Activated T-cell treated with anti-CD3 and anti-CD28 coated beads, Interleukin-2, amount 50 U/mL, for 24 hours (primary cell): ENCODE results near the gene FBLN2.

Source experiments
- DNase-seq: peaks from one replicate; pipeline ENCODE4 v3.0.0-alpha.2; 2020
- H3K27ac Mint-ChIP-seq: 2 replicates; pipeline ENCODE4 v1.8.0; 2020; ENCODE audit warnings: mild to moderate bottlenecking, mixed read lengths
- H3K27me3 Mint-ChIP-seq: 2 replicates; pipeline ENCODE4 v1.8.0; 2020; ENCODE audit warnings: mixed read lengths
- H3K36me3 Mint-ChIP-seq: 2 replicates; pipeline ENCODE4 v1.8.0; 2020; ENCODE audit warnings: low read depth, mixed read lengths
- H3K4me1 Mint-ChIP-seq: 2 replicates; pipeline ENCODE4 v1.8.0; 2020; ENCODE audit warnings: low read depth, mixed read lengths
- H3K4me3 Mint-ChIP-seq: 2 replicates; pipeline ENCODE4 v1.8.0; 2020; ENCODE audit warnings: mild to moderate bottlenecking, moderate library complexity, mixed read lengths
- H3K9me3 Mint-ChIP-seq: 2 replicates; pipeline ENCODE4 v1.8.0; 2020; ENCODE audit warnings: mixed read lengths

Gene FBLN2

DNA sequence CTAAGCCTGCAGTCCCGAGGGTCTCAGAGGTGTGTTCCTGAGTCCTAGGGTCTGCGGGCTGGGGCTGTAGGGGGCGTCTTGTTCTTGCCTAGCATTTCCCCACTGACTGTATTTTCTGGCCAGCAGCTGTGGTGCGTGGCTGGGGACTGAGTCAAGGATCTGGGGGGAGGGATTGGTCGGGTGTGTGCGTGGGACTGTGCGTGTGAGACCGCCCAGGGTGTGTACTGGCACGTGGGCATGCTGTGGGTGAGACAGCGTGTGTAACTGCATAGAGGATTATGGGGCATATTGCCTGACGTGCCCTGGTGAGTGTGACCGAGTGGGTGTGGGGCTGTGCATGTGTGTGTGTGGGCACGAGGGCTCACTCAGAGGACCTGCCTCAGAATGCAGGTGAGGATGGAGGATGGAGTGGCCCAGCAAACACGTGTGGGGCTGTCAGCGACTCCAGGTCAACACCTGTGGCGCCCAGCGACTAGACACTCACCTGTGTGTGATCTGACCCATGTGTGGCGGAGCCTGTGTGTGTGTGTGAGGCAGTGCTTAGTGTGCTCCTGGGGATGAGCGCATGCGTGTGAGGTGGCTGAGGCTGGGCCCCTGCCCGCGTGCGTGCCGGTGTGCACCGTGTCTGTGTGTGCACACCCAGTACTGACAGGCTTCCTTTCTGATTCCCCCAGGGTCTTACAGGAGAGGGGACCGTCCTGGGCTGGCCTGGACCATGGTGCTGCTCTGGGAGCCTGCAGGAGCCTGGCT lies 20.9 kb downstream of the FBLN2 start:
- H3K27ac Mint-ChIP-seq = no peak overlapping the region
- H3K4me3 Mint-ChIP-seq = no peak overlapping the region
- H3K9me3 Mint-ChIP-seq = no peaks in the 10 kb centered on the region
- H3K4me1 Mint-ChIP-seq = peaks cover 3% of the 10 kb centered on the region
- no peaks in the 10 kb centered on the region for H3K27me3 Mint-ChIP-seq
- DNase-seq = no peak
- H3K36me3 Mint-ChIP-seq = no peaks in the 10 kb centered on the region

- DNase-seq = no peak
- Mint-ChIP-seq H3K9me3 (no peaks in the 10 kb centered on the region), H3K36me3 (no peaks in the 10 kb centered on the region), H3K4me1 (peaks cover 10% of the 10 kb centered on the region), H3K4me3 (no peak overlapping the region), H3K27ac (no peak overlapping the region), H3K27me3 (no peaks in the 10 kb centered on the region)
These were observed 21.7 kb downstream of the FBLN2 start for GRCh38 chr3:13570391-13571194.

DNA sequence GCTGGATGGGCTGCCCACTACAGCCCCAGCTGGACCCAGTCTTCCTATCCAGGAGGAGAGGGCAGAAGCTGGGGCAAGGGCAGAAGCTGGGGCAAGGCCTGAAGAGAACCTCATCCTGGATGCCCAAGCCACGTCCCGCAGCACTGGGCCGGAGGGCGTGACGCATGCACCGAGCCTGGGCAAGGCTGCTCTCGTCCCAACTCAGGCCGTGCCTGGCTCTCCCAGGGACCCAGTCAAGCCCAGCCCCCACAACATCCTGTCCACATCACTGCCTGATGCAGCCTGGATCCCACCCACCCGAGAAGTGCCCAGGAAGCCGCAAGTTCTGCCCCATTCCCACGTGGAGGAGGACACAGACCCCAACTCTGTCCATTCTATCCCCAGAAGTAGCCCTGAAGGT lies 22.3 kb downstream of the FBLN2 start:
- DNase-seq = no peak
- Mint-ChIP-seq H3K27ac (no peak overlapping the region), H3K9me3 (no peaks in the 10 kb centered on the region), H3K4me3 (no peak overlapping the region), H3K36me3 (no peaks in the 10 kb centered on the region), H3K4me1 (peaks cover 12% of the 10 kb centered on the region), H3K27me3 (no peaks in the 10 kb centered on the region)

GRCh38 chr3:13571831-13572750 lies 23.2 kb downstream of the FBLN2 start:
- no peak for DNase-seq
- Mint-ChIP-seq H3K27ac (no peak overlapping the region), H3K4me1 (peaks cover 12% of the 10 kb centered on the region), H3K4me3 (no peak overlapping the region), H3K9me3 (no peaks in the 10 kb centered on the region), H3K36me3 (no peaks in the 10 kb centered on the region), H3K27me3 (no peaks in the 10 kb centered on the region)

DNA sequence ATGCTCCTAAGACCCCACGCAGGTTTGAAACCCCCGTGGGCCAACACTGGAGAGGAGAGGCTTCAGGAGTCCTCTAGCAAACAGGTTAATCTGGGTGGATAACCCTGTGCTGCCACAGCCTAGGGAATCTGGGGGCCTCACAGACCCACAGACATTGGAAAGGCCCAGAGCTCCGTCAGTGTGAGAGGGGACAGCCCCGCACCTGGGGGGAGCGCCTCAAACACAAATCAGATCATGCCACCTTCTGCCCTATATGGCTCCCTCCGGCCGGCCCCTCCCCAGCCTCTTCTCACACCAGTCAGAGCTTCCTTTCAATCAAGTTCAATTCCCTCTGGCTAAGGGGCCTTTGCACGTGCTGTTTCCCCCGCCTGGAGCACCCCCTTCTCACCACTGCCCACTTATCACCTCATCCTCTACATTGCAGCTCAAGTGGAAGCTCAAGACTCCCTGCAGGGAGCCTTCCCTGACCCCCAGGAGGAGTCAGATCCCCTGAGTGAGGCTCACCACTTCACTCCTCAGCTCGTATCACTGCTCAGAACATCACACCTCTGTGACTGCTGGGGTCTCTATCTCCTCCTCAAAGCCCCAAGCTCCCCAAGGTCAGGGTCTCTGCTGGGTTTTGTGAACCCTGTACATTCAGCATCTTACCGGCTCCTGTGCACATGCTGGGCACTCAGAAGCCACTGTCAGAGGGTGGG lies 24.1 kb downstream of the FBLN2 start:
- H3K4me1 Mint-ChIP-seq = peaks cover 12% of the 10 kb centered on the region
- H3K9me3 Mint-ChIP-seq = no peaks in the 10 kb centered on the region
- no peak for DNase-seq
- H3K4me3 Mint-ChIP-seq = no peak overlapping the region
- H3K36me3 Mint-ChIP-seq = no peaks in the 10 kb centered on the region
- H3K27ac Mint-ChIP-seq = no peak overlapping the region
- H3K27me3 Mint-ChIP-seq = no peaks in the 10 kb centered on the region

DNA sequence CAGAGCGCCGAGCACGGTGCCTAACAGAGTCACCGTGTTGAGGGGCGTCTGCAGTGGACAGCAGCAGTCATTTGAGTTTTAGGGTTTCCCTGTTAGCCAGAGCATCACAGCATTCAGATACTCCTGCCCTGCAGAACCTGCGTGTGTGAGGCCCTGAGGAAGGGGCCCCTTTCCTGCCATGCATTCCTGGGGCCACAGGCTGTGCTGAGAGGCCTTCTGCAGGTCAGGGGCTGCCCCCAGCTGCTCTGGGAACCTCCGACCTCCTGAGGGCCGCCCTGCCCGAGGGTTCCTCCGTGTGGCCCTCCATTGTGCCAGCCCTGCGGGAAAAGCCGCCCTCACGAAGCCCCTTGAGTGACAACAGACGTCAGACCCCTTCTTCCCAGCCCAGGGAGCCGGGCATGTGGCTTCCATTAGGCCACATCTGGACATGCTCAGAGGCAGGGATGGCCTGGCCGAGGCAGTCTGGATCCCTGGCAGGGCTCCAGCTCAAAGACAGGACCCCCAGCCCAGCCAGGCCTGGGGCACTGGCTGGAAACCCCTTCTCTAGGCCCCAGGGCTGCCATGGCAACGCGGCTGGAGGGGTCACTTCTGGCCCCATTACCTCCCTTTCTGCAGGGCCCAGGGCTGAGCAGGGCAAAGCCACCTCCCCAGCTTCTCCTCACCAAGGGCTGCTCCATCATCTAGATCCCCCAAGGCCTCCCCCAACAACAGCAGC lies 25.3 kb downstream of the FBLN2 start:
- Mint-ChIP-seq H3K27ac (peak overlapping the region; percentile 59), H3K27me3 (no peaks in the 10 kb centered on the region), H3K36me3 (no peaks in the 10 kb centered on the region), H3K4me3 (no peak overlapping the region), H3K9me3 (no peaks in the 10 kb centered on the region), H3K4me1 (peaks cover 12% of the 10 kb centered on the region)
- DNase-seq = no peak

DNA sequence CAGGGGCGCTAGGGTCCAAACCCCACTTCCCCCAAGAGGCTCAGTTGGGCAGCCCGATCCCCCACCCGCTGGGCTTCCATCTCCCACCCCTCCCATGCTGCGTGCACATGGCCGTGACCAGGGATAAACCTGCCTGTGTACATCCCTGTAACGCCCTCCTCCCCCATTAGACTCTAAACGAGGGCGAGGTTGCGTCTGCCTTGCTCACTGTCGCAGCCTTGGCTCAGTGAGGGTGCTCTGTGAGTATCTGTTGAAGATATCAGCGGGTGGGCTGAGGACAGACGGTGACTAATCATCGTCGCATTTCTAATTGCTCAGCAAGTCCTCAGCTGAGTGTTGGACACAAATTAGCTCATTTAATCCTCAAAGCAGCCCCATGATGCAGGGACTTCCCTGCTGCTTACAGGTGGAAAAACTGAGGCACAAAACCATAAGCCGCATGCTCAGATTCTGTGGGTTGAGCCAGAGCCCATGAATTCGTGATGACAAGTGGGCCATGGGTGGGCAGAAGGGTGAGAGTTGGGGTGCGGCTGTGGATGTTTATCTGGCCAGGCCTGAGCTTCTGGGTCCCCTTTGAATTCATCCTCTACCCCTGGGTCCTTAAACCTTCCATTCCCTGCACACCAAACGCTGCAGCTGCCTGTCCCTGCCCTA lies 26.0 kb downstream of the FBLN2 start:
- Mint-ChIP-seq H3K27me3 (no peaks in the 10 kb centered on the region), H3K27ac (peak overlapping the region; percentile 59)
- DNase-seq = no peak

DNA sequence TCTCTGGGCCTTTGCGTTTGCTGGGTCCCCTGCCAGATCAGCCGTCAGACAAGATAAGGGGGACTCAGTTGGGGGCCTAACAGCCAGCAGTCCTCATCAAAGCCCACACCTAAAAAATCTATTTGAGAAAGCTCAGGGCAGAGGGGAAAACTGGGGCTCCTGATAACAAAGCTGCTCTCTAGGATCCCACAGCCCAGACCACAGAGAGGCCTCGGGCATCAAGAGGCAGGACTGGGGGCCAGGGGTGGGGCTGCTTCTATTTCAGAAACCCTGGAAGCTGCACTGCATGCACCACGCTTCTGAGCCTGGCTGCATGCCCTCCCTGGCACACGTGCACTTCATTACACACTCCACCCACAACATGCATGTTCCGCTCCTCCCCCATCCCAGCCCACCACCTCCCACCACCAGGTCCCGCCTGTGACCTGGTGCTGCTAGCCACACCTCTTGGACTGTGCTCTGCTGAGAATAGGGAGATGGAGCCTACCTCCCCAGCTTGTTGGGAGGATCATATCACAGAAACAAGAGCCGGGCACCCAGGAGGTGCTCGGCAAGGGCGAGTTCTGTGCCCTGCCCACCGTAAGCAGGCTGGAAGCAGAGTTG lies 26.6 kb downstream of the FBLN2 start:
- no peak overlapping the region for H3K4me3 Mint-ChIP-seq
- no peak for DNase-seq
- H3K9me3 Mint-ChIP-seq = no peaks in the 10 kb centered on the region
- H3K36me3 Mint-ChIP-seq = no peaks in the 10 kb centered on the region
- peak overlapping the region; percentile 47 for H3K27ac Mint-ChIP-seq
- H3K4me1 Mint-ChIP-seq = peaks cover 12% of the 10 kb centered on the region
- no peaks in the 10 kb centered on the region for H3K27me3 Mint-ChIP-seq

More for the DNA sequence above, 26.0 kb downstream of the FBLN2 start:
- no peaks in the 10 kb centered on the region for H3K36me3 Mint-ChIP-seq
- no peaks in the 10 kb centered on the region for H3K9me3 Mint-ChIP-seq
- peaks cover 12% of the 10 kb centered on the region for H3K4me1 Mint-ChIP-seq
- H3K4me3 Mint-ChIP-seq = no peak overlapping the region

- no peak for DNase-seq
- no peaks in the 10 kb centered on the region for H3K9me3 Mint-ChIP-seq
These were observed 28.5 kb downstream of the FBLN2 start for GRCh38 chr3:13577181-13578121.

GRCh38 chr3:13578251-13578650 lies 29.3 kb downstream of the FBLN2 start:
- no peak overlapping the region for H3K4me3 Mint-ChIP-seq
- H3K9me3 Mint-ChIP-seq = no peaks in the 10 kb centered on the region
- DNase-seq = no peak
- no peak overlapping the region for H3K27ac Mint-ChIP-seq
- H3K27me3 Mint-ChIP-seq = no peaks in the 10 kb centered on the region
- no peaks in the 10 kb centered on the region for H3K36me3 Mint-ChIP-seq
- H3K4me1 Mint-ChIP-seq = peaks cover 12% of the 10 kb centered on the region

More at GRCh38 chr3:13577181-13578121, 28.5 kb downstream of the FBLN2 start:
- H3K36me3 Mint-ChIP-seq = no peaks in the 10 kb centered on the region
- no peaks in the 10 kb centered on the region for H3K27me3 Mint-ChIP-seq
- H3K27ac Mint-ChIP-seq = no peak overlapping the region
- H3K4me3 Mint-ChIP-seq = no peak overlapping the region
- peaks cover 12% of the 10 kb centered on the region for H3K4me1 Mint-ChIP-seq

DNA sequence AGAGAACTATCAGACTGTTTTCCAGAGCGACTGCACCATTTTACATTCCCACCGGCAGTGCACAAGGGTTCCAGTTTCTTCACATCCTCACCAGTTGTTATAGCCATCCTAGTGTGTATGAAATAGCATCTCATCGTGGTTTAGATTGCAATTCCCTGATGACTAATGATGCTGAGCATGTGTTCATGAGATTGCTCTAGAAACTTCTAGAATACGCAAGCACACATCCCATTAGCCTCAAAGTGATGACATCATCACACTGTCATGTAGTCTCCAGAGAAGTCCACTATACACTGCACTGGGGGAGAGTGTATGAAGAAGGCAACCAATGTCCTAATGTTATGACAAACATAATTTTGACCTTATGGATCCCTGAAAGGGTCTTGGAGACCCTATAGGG lies 30.1 kb downstream of the FBLN2 start:
- H3K27me3 Mint-ChIP-seq = no peaks in the 10 kb centered on the region
- no peak overlapping the region for H3K27ac Mint-ChIP-seq
- no peak for DNase-seq
- H3K9me3 Mint-ChIP-seq = no peaks in the 10 kb centered on the region
- no peaks in the 10 kb centered on the region for H3K36me3 Mint-ChIP-seq
- H3K4me3 Mint-ChIP-seq = no peak overlapping the region
- H3K4me1 Mint-ChIP-seq = peaks cover 12% of the 10 kb centered on the region
